Measurements from ENCODE around the gene PXN.

GRCh38 chr12:120229487-120230325, 35.8 kb downstream of the PXN start:
- TF ChIP-seq CTCF (IDR thresholded peaks at IDR 0.05; ENCODE audit: poor library complexity, severe bottlenecking), result no peak
- no peak for TF ChIP-seq EP300 (conservative IDR thresholded peaks at IDR 0.05; ENCODE audit: poor library complexity, severe bottlenecking)
- no peak for TF ChIP-seq REST (IDR thresholded peaks at IDR 0.05; ENCODE audit: borderline replicate concordance)
- TF ChIP-seq POLR2AphosphoS5 (IDR thresholded peaks at IDR 0.05), result no peak
- TF ChIP-seq SMC3 (conservative IDR thresholded peaks at IDR 0.05; ENCODE audit: poor library complexity), result no peak
- TF ChIP-seq TAF1 (IDR thresholded peaks at IDR 0.05; ENCODE audit: low read depth), result no peak
